Peyer's patch (tissue), 4 donors: ENCODE measurements around the gene KCNK2. TPM values are rescaled to one million over a fixed set of nuclear protein-coding genes. Genes with fewer than 3 reads are reported as not detected.

Source experiments
- DNase-seq, 3 donors: peaks; one replicate each; pipeline ENCODE4 v3.0.0-alpha.2; 2017 to 2019
- H3K27ac ChIP-seq, 4 donors: fragments of 200-600 bp; sonication (generic); one replicate each; pipeline ENCODE4 v1.5.1; 2016 to 2019
- H3K27me3 ChIP-seq, 2 donors: fragments of 200-600 bp; sonication (generic); one replicate each; pipeline ENCODE4 v1.5.1; 2019
- H3K36me3 ChIP-seq, 3 donors: fragments of 200-600 bp; sonication (generic); one replicate each; pipeline ENCODE4 v1.5.1; 2016 to 2019
- H3K4me1 ChIP-seq, 4 donors: fragments of 200-600 bp; sonication (generic); one replicate each; pipeline ENCODE4 v1.5.1; 2016 to 2019
- H3K4me3 ChIP-seq, 4 donors: fragments of 200-600 bp; sonication (generic); 1 replicate in 3 of 4; 2 replicates in 1 of 4; pipeline ENCODE4 v1.5.1; 2016 to 2019; ENCODE audit warnings: mild to moderate bottlenecking in 1 of 4
- H3K9me3 ChIP-seq, 4 donors: fragments of 200-600 bp; sonication (generic); one replicate each; pipeline ENCODE4 v1.5.1; 2016 to 2019; ENCODE audit warnings: mild to moderate bottlenecking in 1 of 4
- POLR2A ChIP-seq, 2 donors: fragments of 450-650 bp; IDR thresholded peaks; one replicate each; pipeline ENCODE4 v1.5.1; 2017; ENCODE audit warnings: antibody characterized with exemption in 2 of 2, mild to moderate bottlenecking in 2 of 2, moderate library complexity in 2 of 2
- total RNA-seq, 4 donors: library from RNA; depleted of rRNA; stranded (reverse); fragments of >200 nt; gene quantifications; one replicate each; pipeline ENCODE4 v1.1.0, GENCODE V29; 2016
- TF ChIP-seq, protein P1 (sequence below), 6 experiments: fragments of 450-650 bp in 4 of 6; fragments of 200-600 bp in 2 of 6; sonication (generic) in 1 of 6; IDR thresholded peaks; one replicate each; pipeline ENCODE4 v1.5.1; 2017 to 2019; ENCODE audit warnings: antibody characterized with exemption in 6 of 6, mild to moderate bottlenecking in 3 of 6, moderate library complexity in 1 of 6

The KCNK2 gene
- total RNA-seq, 4 donors from 2014 or later, result 0.53 to 0.94 (median 0.57) TPM; not detected in 1

- no peak for DNase-seq
- no peaks in the 10 kb centered on the region for H3K9me3 ChIP-seq
- H3K36me3 ChIP-seq, result no peaks in the 10 kb centered on the region
- TF ChIP-seq POLR2A (IDR thresholded peaks at IDR 0.05), result no peak
- TF ChIP-seq, protein P1, sequence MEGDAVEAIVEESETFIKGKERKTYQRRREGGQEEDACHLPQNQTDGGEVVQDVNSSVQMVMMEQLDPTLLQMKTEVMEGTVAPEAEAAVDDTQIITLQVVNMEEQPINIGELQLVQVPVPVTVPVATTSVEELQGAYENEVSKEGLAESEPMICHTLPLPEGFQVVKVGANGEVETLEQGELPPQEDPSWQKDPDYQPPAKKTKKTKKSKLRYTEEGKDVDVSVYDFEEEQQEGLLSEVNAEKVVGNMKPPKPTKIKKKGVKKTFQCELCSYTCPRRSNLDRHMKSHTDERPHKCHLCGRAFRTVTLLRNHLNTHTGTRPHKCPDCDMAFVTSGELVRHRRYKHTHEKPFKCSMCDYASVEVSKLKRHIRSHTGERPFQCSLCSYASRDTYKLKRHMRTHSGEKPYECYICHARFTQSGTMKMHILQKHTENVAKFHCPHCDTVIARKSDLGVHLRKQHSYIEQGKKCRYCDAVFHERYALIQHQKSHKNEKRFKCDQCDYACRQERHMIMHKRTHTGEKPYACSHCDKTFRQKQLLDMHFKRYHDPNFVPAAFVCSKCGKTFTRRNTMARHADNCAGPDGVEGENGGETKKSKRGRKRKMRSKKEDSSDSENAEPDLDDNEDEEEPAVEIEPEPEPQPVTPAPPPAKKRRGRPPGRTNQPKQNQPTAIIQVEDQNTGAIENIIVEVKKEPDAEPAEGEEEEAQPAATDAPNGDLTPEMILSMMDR (IDR thresholded peaks at IDR 0.05), result no peak
- no peak overlapping the region for H3K27ac ChIP-seq
- no peaks in the 10 kb centered on the region for H3K4me1 ChIP-seq
- H3K27me3 ChIP-seq, result no peaks in the 10 kb centered on the region
- H3K4me3 ChIP-seq, result no peak overlapping the region
Observed at GRCh38 chr1:215264649-215265048, 182.1 kb downstream of the KCNK2 start.

DNA sequence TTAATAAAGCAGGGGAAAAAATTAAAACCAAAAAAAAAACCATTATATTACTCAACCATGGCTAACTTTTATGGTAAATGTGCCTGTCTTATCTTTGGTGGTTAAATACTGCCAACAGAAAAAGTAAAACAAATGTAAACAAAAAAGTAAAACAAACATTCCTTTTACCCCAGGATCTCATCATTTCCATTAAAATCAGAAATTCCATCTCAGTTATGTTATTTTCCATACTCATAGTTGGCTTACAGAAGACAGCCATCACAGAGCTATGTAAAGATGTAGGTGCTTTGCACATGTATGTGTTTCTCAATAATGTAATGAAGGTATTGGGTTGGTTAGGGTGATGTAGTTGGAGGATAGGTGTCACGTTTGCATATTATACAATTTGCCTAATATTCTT lies 185.0 kb downstream of the KCNK2 start:
- H3K4me3 ChIP-seq, result no peak overlapping the region
- no peak for TF ChIP-seq POLR2A (IDR thresholded peaks at IDR 0.05)
- TF ChIP-seq, protein P1 (IDR thresholded peaks at IDR 0.05), result no peak
- no peak for DNase-seq

GRCh38 chr1:215269955-215270354 lies 187.4 kb downstream of the KCNK2 start:
- Histone ChIP-seq H3K27ac (no peak overlapping the region), H3K9me3 (no peaks in the 10 kb centered on the region), H3K27me3 (no peaks in the 10 kb centered on the region), H3K4me3 (no peak overlapping the region), H3K4me1 (no peaks in the 10 kb centered on the region), H3K36me3 (no peaks in the 10 kb centered on the region)
- no peak for DNase-seq
- TF ChIP-seq POLR2A (IDR thresholded peaks at IDR 0.05), result no peak
- TF ChIP-seq, protein P1 (IDR thresholded peaks at IDR 0.05), result no peak

More for the DNA sequence above, 185.0 kb downstream of the KCNK2 start:
- Histone ChIP-seq H3K27me3 (no peaks in the 10 kb centered on the region), H3K4me1 (no peaks in the 10 kb centered on the region), H3K27ac (no peak overlapping the region), H3K9me3 (no peaks in the 10 kb centered on the region), H3K36me3 (no peaks in the 10 kb centered on the region)

DNA sequence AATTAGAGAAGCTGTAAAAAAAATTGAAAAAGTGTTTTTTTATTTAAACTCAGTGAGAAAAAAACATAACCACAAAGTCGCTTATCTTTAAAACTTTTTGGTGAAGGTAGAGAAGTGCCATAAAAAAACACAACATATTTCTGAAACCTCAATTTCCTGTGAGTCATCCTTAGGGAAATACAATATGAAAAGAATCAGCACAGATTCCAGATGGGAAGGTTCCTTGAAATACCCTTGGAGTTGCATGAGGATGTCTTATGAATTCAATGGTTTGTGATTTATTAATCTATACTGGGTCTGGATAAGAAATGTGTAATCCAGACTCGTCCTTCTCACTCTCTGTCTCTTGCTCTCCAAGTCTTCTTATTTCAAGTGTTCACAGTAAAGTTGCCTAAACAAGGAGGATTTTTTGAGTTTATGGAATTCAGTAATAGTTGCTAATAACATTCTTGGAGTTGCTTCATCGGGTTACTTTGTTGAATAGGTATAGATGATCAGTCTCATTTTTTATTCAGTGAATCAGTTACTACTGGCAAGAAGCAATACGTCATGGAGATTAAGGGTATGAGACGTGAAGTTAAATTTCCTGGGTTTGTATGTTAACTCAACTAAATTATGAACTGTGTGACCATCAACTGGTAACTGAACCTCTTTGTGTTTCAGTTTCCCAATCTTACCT lies 191.4 kb downstream of the KCNK2 start:
- H3K9me3 ChIP-seq, result no peaks in the 10 kb centered on the region
- TF ChIP-seq, protein P1 (IDR thresholded peaks at IDR 0.05), result no peak
- TF ChIP-seq POLR2A (IDR thresholded peaks at IDR 0.05), result no peak
- no peaks in the 10 kb centered on the region for H3K36me3 ChIP-seq
- no peaks in the 10 kb centered on the region for H3K4me1 ChIP-seq
- no peak for DNase-seq
- H3K4me3 ChIP-seq, result no peak overlapping the region
- H3K27me3 ChIP-seq, result no peaks in the 10 kb centered on the region
- H3K27ac ChIP-seq, result no peak overlapping the region

DNA sequence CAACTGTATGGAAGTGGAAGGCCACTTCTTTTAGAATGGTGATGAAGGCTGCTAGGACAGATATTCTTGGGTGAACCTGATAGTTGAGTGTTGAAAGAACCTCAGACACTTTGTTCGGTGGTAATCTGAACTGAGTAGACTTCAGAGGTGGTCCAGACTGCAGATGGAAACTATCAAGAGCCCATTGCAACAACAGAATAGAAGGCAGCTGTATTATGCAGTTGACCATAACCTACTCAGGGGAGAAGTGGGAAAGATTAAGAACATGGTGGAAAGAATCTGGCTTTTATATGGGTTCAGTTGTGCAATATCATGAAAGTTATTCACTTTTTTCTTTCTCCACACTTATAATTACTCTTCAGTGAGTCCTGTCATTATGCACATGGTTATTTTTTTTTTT lies 194.0 kb downstream of the KCNK2 start:
- Histone ChIP-seq H3K27me3 (no peaks in the 10 kb centered on the region), H3K27ac (no peak overlapping the region), H3K4me1 (no peaks in the 10 kb centered on the region), H3K9me3 (no peaks in the 10 kb centered on the region), H3K36me3 (no peaks in the 10 kb centered on the region), H3K4me3 (no peak overlapping the region)
- TF ChIP-seq POLR2A (IDR thresholded peaks at IDR 0.05), result no peak
- TF ChIP-seq, protein P1 (IDR thresholded peaks at IDR 0.05), result no peak
- no peak for DNase-seq
